GM21360 (cell line): ENCODE results near the gene RAI1.

Source experiments
- ATAC-seq: cut with Tn5 transposase; IDR thresholded peaks from one replicate; pipeline ENCODE4 v1.9.1; 2021; ENCODE audit warnings: mild to moderate bottlenecking, moderate library complexity; ENCODE audit not compliant: unreplicated experiment

The RAI1 gene

DNA sequence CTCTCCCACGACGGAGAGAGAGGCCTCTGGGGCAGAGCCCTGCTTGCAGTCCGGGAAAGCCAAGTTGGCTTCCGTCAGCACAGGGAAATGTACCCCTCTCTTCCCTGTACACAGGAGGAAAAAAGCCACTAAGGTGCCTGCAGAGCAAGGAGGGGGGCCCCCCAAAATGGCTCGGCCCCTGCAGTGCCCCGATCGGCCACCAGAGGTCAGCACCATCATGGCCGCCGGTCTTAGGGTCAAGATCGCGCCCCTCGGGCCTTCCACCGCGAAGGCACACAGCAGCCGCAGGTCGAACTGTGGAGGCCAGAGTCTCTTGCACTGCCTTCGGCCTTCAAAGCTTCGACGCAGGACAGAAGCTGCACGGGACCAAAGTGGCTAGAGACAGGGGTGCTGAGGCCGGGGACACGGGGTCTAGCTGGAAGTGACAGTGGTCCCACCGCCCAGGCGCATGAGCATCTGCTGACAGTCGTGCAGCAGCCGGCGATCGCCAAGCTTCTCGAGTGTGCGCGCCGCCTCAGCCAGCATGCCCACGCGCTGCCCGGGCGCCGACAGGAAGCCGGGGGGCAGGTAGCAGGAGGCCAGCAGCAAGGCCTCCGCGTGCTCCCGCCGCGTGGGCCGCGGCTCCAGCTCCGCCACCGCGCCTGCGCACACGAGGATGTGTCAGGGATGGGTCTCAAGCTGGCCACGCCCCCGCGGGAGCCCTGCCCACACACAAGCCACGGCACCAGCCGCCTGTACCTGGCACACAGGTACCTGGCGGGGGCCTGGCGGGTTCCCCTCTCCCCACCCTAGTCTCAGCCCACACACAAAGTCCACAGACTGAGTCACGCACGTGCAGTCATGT is 131.2 kb downstream of the RAI1 start:
- ATAC-seq = no peak

DNA sequence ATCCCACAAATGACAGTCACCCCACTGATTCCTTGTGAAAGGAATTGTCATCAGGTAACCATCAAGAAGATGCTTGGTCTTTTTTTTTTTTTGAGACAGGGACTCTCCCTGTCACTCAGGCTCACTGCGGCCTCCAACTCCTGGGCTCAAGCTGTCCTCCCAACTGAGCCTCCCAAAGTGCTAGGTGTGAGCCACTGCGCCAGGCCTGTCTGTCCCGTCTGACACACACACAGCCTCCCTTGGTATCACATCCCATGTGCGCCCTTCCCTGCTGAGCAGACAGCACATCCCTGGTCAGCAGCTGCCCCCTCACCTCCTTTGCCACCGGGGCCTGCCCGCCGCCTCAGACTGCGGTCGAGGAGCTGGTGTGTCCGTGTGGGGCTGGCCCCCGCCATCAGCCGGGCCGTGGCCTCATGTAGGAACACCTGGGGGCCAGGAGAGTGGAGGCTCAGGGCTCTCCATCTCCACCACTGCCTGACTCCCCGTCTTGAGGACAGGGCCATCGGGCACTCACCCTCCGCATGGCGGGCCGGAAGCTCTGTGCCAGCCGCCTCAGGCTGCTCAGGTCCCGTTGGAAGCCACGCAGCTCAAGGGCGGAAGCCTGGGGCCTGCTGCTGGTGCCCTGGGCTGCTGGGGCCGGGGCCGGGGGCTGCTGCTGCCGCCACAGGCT is 131.9 kb downstream of the RAI1 start:
- ATAC-seq = no peak

DNA sequence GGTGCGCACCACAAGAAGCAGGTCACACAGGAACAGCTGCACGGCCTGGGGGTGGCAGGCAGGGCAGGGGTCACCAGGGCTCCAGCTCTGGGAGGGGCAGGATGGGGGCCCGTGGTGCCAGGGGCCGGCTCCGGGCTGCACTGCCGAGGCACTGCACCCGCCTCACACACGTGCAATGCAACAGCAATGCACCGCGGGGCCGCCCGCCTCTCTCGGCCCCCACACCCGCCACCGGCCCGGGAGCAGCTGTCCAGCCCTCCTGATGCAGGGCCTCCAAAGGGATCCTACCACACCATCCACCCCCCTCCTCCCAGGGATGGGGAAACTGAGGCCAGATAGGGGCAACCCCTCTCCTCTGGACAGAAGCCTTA is 132.5 kb downstream of the RAI1 start:
- ATAC-seq = no peak

DNA sequence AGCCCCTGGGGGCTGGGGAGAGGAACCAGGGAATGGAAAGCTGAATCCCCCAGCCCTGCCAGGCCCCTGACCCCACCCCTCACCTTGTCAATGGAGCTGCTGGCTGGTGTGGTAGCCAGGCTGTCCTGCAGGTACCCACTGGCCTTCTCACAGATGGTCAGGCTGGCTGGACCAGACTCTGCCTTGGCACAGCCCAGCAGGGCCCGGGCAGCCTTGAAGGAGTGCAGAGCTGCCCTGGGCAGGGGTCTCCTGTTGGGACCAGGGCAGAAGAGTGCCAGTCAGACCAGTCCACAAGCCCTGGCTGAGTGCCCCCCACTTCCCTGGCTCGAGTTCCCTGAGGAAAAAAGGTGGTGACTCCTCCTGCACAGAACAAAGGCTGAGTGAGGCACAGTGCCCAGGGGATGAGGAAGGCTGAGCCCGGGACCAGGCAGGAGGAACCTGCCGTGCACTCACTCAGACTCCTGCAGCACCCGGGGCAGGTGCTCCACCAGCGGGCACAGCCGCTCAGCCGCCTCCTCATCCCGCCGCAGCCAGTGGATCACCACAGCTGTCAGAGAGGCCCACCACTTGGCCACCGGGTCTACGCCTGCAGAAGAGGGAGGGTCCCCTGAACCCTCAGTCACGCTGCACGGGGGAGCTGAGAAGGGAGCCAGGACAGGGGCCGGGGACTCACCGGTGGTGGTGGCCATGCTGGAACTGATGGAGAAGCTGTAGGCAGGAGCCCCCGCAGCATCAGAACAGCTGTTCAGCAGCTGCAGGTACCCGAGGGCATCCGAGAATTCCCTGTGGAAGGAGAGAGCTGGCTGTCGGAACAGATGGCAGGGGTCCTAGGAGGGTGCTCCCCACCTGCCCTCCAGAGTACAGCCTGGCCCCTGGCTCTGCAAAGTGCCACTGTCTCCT is 133.2 kb downstream of the RAI1 start:
- no peak for ATAC-seq

DNA sequence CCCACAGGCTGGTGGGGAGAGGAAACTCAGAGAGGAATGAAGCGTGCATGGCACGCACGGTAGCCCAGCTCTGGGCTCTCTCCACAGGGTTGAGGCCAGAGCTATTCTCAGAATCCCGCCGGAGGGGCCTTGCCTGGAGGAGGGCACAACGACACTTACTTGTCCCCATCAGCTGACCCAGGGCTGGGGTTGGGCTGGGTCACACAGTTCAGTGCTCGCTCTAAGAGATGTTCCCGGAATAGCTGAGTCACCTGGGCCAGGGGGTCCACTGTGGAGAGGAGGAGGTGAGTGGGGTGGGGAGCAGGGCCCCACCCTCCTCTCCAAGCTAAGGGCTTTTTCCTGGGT is 133.8 kb downstream of the RAI1 start:
- no peak for ATAC-seq

DNA sequence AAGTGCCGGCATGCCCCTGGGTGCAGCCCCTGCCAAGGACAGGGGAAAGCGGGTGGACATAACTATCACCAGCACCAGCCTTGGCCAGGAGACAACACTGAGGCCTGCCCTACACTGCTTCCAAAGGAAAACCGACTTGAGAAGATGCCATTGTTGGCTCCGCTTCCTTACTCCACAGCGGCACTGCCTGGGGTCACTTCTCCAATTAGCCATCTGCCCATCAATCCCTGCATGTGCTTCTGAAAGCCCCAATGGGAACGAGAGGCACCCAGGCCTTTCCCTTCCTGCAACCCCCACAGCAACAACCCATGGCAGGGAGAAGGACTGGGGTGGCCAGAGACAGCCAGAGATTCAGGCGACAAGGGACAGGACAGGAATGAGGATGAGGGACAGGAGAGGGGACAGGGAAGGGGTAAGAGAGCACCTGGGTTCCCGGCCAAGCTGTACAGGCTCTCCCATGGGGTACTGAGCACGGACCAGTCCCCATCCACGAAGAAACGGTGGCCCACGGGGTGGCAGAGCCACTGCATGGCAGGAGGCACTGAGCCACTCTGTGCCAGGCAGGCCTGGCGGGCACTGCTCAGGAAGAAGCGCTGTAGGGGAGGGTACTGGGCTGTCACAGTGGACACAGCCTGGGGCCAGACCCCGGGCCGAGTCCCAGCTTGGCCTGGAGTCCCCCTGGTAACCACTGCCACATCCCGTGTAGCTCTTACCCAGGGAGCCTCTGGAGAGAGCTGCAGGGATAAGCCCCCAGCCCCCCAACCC is 134.4 kb downstream of the RAI1 start:
- ATAC-seq = no peak

DNA sequence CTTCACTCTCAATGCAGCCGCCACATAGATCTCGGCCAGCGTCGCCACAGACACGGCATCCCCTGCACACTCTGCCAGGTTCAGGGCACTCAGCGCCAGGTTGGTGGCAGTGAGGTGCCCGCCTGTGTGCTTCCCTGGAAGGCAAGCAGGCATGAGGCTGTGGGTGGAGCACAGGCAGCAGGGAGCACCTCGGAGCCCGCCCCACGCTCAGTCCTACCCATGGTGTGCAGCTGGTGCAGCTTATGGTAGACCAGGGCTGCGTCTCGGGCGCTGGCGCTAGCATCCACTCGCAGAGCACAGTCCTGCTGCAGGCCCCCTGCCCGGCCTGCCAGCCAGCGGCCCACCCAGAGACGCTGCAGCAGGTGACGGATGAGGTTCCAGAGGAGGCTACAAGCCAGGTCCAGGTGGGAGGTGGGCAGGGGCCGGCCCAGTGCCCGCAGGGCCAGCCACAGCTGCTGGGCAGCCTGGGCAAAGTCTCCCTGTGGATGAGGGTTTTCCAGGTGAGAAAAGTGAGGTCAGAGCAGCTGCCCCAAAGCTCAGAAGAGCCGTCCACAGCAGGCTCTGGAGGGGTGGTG is 135.1 kb downstream of the RAI1 start:
- no peak for ATAC-seq

DNA sequence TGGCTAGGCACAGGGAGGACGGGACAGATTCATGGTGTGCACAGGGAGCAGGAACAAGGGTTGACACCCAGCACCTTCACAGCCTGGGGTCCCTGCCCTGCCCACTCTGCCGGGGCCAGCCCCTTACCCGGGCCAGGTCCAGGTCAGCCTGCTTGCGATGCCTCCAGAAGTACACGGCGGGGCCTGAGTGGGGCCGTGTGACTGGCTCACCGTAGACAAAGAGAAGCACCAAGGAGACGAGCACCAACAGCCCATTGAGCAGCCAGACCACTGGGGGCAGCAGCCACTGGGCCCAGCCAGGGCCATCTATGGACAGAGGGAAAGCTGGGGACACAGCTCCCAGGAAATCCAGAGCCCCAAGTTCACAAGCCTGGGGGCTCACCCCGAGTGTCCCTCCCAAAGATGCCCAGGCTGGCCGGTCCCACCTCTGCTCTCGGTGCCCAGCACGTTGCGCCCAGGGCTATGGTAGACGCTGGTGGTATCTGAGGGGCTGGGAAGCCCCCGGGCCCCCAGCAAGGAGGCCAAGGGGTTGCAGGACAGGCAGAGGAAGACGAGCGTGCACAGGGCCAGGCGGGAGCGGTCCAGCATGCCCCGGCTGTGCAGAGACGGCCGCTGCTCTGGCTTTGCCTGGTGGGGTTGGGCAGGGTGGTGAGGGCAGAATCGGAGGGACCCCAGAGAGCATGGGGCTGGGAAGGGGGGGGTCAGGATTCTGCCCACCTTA is 135.7 kb downstream of the RAI1 start:
- ATAC-seq = no peak

DNA sequence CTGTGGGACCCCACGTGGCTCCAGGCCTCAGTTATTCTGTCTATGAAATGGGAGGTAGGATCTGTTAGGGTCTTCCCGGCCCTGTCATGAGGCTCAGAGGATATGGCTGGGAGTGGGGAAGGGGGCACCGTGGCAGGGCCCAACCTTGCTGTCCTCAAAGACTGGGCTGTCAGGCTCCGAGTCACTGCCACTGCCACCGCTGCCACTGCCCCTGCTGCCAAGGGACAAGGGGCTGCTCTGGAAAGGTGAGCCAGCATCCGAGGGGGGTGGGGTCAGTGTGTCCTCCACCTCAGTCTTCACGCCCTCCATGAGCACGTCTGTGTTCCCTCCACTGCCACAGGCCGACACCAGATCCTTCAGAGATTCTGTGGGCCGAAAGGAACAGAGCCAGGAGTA is 136.3 kb downstream of the RAI1 start:
- no peak for ATAC-seq

DNA sequence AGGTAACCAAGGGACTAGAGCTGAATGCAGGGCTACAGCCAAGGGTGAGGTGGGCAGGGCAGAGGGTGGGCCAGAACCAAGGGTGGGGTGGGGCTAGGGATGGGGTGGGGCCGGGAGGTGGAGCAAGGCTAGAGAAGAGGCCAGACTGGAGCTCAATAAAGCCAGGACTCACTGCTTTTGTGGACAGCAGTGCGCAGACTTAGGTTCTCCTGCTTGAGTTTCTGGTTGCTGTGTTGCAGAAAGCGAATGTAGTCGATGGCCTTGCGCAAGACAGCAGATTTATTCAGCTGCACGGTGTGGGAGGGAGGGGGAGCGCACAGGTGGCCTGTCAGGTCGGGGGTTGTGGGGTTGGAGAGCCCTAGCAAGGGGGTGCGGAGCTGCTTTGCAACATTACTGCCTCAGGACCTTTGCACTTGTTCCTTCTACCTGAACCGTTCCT is 136.8 kb downstream of the RAI1 start:
- no peak for ATAC-seq

DNA sequence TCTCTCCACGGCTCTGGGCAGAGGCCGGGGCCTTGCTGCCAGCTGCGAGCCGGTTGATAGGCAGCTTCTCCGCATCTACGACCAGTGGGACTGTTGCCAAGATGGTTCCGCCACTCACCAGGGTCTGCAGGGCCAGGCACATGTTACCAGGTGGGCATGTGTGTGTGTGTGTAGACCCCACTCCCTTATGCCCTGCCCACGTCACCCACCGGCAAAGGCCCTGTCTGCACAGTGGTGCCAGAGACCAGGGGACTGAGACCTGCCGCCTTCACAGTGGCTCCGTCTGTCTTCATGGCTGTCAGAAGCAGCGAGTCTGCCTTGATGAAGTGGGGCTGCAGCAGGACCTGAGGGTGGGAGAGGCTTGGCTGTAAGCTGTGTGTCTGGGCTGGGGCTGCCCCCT is 137.9 kb downstream of the RAI1 start:
- no peak for ATAC-seq

DNA sequence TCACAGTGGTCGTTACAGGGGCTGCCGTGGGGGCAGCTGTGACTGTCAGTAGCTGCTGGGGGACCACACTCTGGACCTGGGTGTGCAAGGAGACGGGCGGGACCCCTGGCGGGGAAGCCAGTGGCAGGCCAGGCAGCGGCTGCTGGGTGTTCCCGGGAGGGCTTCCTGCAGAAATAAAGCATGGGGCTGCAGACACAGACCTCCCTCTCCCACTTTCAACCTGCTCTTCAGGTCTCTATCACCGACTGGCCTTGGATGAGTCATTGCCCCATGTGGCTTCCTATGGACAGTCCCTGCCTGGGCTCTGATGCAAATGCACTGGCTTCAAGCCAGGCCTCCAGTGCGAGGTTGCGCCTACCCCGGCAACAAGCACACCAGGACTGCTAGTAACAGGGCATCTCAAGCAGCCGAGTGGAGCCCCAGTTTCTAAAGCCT is 138.3 kb downstream of the RAI1 start:
- ATAC-seq = peak; percentile 37

DNA sequence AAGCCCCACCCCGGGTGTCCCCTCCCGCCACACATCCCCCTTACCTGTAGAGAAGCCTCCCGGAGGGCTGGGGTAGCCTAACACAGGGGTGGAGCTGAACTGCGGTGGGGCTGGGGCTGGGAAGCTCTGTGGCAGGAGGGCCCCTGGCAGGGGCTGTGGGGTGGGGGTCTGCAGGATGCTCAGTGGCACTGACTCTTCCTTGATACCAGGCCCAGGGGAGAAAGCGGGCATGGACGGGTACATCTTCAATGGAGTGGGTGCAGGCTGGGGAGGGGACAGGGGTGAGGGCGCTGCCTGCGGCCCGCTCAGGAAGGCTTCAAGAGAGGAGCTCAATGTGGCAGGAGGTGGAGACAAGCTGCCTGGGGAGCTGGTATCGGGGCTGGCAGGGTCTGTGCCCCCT is 138.8 kb downstream of the RAI1 start:
- no peak for ATAC-seq

DNA sequence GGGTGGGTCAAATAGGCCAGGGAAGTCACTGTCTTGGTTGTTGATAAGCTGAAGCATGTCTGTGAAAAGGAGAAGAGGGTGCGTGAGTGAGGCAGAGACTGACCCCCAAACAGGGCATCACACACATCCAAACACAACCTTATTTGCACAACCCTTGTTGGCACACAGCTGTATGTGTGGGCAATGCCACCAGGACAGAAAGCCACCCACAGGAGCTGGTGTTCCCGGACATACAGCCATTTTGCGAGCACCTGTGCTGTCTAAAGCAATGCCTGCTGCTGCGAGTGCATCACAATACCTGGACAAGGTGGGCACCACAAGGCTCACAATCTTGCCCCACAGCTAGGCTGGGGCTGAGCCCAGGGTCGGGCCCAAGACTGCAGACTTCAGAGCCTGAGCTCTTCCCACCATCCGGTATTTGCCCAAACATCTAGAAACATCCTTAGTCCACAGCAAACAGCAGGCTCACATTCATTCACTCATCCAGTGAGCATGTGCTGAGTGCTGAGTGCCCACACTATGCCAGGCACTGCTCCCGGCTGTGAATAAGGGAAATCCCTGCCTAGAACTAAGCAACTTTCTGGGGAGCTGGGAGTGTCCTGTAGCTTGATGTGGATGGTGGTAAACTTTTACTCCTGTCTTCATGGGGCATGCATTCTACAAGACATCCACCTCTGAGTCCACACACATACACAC is 139.4 kb downstream of the RAI1 start:
- ATAC-seq = no peak

DNA sequence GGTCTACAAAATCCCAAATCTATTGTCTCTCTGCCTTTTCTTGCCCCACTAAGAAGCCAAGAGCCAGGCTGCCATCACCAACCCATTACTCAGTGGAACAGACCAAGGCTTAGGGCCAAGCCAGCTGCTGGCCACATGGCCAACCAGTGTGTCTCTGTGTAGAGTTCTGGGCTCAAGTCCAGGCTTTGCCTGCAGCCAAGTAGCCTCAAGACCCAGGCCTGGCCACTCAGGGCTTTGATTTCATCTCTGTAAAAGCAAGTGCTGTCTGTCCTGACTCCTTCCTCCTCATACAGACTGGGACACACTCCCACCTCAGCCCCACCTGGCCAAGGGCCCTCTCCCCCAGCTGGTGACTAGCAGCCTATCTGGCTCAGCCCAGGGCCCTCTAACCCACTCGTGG is 140.9 kb downstream of the RAI1 start:
- no peak for ATAC-seq

DNA sequence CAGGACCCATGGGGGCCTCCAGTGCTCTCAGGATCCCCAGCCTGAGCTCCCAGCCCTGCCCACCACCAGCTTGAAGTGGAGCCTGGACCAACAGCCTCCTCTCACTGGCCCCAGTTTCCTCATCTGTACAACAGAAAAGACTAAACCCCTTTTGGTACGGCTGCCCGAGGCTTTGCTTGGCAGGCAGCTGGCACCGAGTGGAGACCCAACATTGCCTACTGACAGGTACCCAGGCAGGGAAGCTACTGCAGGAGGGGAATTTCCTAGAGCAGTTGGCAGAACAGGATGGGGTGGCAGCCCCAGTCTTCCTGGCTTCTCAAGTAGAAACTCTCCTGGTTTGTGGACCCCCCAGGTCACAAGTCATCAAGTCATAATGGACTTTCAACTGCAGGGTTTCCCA is 141.4 kb downstream of the RAI1 start:
- ATAC-seq = no peak

DNA sequence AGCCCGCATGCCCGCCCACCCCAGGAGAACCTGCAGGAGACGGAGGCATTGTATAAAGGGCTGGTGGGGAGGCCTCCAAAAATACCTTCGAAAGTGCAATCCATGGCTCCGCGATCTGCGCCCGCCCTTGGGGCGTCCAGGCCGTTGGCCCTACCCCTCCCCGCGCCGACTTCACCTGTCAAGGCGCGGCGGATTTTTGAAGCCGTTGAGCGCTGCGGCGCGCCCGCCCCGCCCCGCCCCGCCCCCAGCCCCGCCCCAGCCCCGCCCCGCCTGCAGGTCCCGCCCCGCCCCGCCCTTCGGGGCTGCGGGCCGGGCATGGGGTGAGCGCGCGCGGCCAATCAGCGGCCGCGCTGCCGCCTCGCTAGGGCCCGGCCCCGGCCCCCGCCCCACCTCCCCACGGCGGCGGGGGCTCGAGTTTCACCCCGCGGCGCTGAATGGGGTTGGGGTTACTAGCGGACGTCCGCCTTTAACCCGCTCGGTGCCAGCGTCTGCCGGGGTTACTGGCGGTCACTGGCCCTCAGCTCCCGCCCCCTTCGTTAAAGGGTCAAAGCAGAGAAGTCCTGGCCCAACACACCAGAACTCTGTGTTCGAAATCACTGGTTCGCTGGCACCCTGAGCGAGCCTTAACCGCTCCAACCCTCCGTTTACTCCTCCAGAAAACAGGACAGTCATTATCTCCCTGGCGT is 142.3 kb downstream of the RAI1 start:
- peak; percentile 73 for ATAC-seq

DNA sequence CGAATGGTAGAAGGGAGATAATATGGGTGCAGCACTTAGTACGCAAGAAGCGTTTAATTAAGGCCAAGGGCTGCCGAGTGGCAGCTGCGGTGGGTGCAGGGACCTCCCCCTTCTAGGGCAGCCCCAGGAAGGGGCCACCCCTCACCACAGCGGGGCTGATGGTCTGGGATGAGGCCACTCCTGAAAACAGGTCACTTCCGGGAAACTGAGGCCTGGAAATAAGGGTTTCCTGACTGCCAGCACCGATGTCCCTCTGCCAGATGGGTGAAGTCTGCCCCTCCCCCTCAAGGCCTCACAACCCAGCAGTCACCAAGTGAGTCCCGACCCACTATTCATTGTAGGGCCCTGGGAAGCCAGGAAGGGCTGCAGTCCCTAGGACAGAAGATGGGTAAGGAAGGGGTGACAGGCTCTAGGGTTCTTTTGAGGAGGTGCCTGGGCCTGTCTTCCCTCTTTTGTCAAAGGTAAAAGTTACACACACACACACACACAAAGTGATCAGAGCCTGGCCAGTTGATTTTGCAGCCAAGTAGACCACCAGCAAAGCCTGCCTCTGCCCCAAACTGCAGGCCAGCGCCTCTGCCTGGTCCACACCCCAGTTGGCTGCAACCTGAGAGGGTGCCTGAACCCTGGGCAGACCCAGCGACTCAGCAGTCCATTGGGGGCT is 143.0 kb downstream of the RAI1 start:
- ATAC-seq = peak; percentile 5
